ENCODE measurements around the gene YWHAB. TPM values are rescaled to one million over a fixed set of nuclear protein-coding genes. Genes with fewer than 3 reads are reported as not detected.

The YWHAB gene
- total RNA-seq, 1 experiment from 2014 or later = 224 TPM

DNA sequence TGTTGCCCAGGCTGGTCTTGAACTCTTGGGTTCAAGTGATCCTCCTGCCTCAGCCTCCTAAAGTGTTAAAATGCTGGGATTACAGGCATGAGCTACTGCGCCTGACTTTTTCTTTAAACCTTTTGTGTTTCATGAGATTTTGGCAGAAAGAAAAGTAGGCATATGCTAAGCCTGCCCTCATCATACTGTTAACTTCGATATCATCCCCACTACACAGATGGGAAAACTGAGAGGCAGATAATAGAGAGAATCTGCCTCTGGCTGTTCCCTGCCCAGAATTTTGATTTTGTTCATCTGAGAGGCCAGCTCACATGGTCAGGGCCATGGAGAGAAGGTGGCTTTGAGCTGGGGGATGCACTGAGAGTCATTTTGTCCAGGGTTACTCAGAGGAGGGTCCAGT is 31.9 kb downstream of the YWHAB start:
- H3K36me3 ChIP-seq (ENCODE audit: insufficient read depth, low read length, poor library complexity, severe bottlenecking) = peaks cover 27% of the 10 kb centered on the region
- POLR2A ChIA-PET (ENCODE audit: low non-redundant PET) = interaction anchor here (0.7 kb wide), 1 partner anchor 15 kb away, joined by 3 read pairs; no protein-coding TSS in a partner anchor
- H3K27ac ChIP-seq (ENCODE audit: low read depth, low read length, poor library complexity, severe bottlenecking) = no peak overlapping the region

DNA sequence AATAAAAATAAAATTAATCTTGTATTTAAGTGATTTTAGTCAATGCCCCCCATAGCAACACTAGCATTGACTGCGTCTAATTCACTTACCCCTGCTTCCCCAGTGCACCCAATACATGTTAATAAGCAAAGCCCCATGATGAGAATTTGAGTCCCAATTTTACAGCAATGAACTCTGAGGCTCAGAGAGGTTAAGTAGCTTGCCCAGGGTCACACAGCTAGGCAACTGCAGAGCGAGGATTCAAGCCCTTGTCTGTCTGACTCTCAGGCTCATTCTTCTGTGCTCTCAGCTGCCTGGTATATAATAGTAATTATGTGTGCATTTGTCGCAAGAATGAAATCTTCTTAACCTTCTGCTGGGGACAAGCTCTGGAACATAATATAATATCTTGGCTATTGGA is 32.8 kb downstream of the YWHAB start:
- TF ChIP-seq EZH2 (IDR thresholded peaks at IDR 0.05; ENCODE audit: borderline replicate concordance, low read depth, low read length, poor library complexity, severe bottlenecking) = no peak
- TF ChIP-seq, protein P1, sequence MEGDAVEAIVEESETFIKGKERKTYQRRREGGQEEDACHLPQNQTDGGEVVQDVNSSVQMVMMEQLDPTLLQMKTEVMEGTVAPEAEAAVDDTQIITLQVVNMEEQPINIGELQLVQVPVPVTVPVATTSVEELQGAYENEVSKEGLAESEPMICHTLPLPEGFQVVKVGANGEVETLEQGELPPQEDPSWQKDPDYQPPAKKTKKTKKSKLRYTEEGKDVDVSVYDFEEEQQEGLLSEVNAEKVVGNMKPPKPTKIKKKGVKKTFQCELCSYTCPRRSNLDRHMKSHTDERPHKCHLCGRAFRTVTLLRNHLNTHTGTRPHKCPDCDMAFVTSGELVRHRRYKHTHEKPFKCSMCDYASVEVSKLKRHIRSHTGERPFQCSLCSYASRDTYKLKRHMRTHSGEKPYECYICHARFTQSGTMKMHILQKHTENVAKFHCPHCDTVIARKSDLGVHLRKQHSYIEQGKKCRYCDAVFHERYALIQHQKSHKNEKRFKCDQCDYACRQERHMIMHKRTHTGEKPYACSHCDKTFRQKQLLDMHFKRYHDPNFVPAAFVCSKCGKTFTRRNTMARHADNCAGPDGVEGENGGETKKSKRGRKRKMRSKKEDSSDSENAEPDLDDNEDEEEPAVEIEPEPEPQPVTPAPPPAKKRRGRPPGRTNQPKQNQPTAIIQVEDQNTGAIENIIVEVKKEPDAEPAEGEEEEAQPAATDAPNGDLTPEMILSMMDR (conservative IDR thresholded peaks at IDR 0.05; ENCODE audit: low read depth, low read length) = no peak
- Histone ChIP-seq H3K4me3 (ENCODE audit: low read depth, low read length, poor library complexity, severe bottlenecking) (no peak overlapping the region), H3K9me3 (ENCODE audit: low read depth, low read length, poor library complexity, severe bottlenecking) (no peaks in the 10 kb centered on the region), H3K36me3 (ENCODE audit: insufficient read depth, low read length, poor library complexity, severe bottlenecking) (peaks cover 22% of the 10 kb centered on the region), H3K4me1 (ENCODE audit: insufficient read depth, low read length, poor library complexity, severe bottlenecking) (no peaks in the 10 kb centered on the region), H3K27me3 (replicated peaks; ENCODE audit: insufficient read depth, low read depth, low read length, poor library complexity) (no peaks in the 10 kb centered on the region), H3K27ac (ENCODE audit: low read depth, low read length, poor library complexity, severe bottlenecking) (no peak overlapping the region)
- ChIA-PET CTCF (interaction anchor here (0.5 kb wide), 1 partner anchor 193 kb away, joined by 3 read pairs; no protein-coding TSS in a partner anchor), POLR2A (ENCODE audit: low non-redundant PET) (no interaction called here)
- no TSS peak for BruUV-seq (replicated peaks)
- intact Hi-C loops (cut with micrococcal nuclease; ENCODE audit: unreplicated experiment) = no loop called here
- no peak for DNase-seq (ENCODE audit: low spot score)

More for the DNA sequence above, 31.9 kb downstream of the YWHAB start:
- TF ChIP-seq, protein P1 (conservative IDR thresholded peaks at IDR 0.05; ENCODE audit: low read depth, low read length) = no peak
- TF ChIP-seq EZH2 (IDR thresholded peaks at IDR 0.05; ENCODE audit: borderline replicate concordance, low read depth, low read length, poor library complexity, severe bottlenecking) = no peak
- no peaks in the 10 kb centered on the region for H3K27me3 ChIP-seq (replicated peaks; ENCODE audit: insufficient read depth, low read depth, low read length, poor library complexity)
- H3K4me1 ChIP-seq (ENCODE audit: insufficient read depth, low read length, poor library complexity, severe bottlenecking) = no peaks in the 10 kb centered on the region
- no peak for DNase-seq (ENCODE audit: low spot score)
- no peak overlapping the region for H3K4me3 ChIP-seq (ENCODE audit: low read depth, low read length, poor library complexity, severe bottlenecking)
- H3K9me3 ChIP-seq (ENCODE audit: low read depth, low read length, poor library complexity, severe bottlenecking) = no peaks in the 10 kb centered on the region
- BruUV-seq (replicated peaks) = no TSS peak
- intact Hi-C loops (cut with micrococcal nuclease; ENCODE audit: unreplicated experiment) = no loop called here
- CTCF ChIA-PET = no interaction called here

DNA sequence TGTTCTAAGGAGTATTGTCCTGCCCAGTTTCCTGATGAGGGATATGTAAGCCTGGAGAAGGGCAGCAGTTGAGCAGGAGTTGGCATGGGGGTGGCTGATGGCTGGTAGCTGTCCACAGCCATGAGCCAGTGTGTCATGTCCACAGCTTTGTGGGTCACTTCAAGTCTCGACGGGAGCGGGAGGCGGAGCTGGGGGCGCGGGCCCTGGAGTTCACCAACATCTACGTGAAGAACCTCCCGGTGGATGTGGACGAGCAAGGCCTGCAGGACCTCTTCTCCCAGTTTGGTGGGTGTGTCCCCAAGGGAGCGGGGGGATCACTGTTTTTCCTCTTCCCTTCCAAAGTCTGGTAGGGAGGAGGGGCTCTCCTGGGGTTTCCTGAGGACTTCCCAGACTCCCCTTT is 33.3 kb downstream of the YWHAB start:
- POLR2A ChIA-PET (ENCODE audit: low non-redundant PET) = interaction anchor here (0.6 kb wide), 1 partner anchor 604 kb away, joined by 8 read pairs; no protein-coding TSS in a partner anchor
- Histone ChIP-seq H3K4me3 (ENCODE audit: low read depth, low read length, poor library complexity, severe bottlenecking) (no peak overlapping the region), H3K36me3 (ENCODE audit: insufficient read depth, low read length, poor library complexity, severe bottlenecking) (peaks cover 22% of the 10 kb centered on the region), H3K9me3 (ENCODE audit: low read depth, low read length, poor library complexity, severe bottlenecking) (no peaks in the 10 kb centered on the region), H3K4me1 (ENCODE audit: insufficient read depth, low read length, poor library complexity, severe bottlenecking) (no peaks in the 10 kb centered on the region), H3K27ac (ENCODE audit: low read depth, low read length, poor library complexity, severe bottlenecking) (no peak overlapping the region), H3K27me3 (replicated peaks; ENCODE audit: insufficient read depth, low read depth, low read length, poor library complexity) (no peaks in the 10 kb centered on the region)
- DNase-seq (ENCODE audit: low spot score) = no peak
- no TSS peak for BruUV-seq (replicated peaks)
- intact Hi-C loops (cut with micrococcal nuclease; ENCODE audit: unreplicated experiment) = no loop called here
- CTCF ChIA-PET = interaction anchor here (0.5 kb wide), 1 partner anchor 192 kb away, joined by 3 read pairs; no protein-coding TSS in a partner anchor
- TF ChIP-seq EZH2 (IDR thresholded peaks at IDR 0.05; ENCODE audit: borderline replicate concordance, low read depth, low read length, poor library complexity, severe bottlenecking) = no peak
- TF ChIP-seq, protein P1 (conservative IDR thresholded peaks at IDR 0.05; ENCODE audit: low read depth, low read length) = no peak
